ENCODE measurements around the gene FBXL20. TPM values are rescaled to one million over a fixed set of nuclear protein-coding genes. Genes with fewer than 3 reads are reported as not detected.
A peak's percentile ranks its signal among the peaks of the same experiment; 100 is the strongest.

The FBXL20 gene
- total RNA-seq, 1 experiment from 2014 or later, result 20.2 TPM

- Histone ChIP-seq H3K9me3 (ENCODE audit: insufficient read depth, low read depth) (no peaks in the 10 kb centered on the region), H3K4me3 (no peak overlapping the region), H3K36me3 (ENCODE audit: low read depth) (peaks cover 8% of the 10 kb centered on the region; the same call in 1 of the 2 replicates), H3K27ac (peak overlapping the region; percentile 71), H3F3A (ENCODE audit: insufficient read depth, low read depth) (peaks cover 33% of the 10 kb centered on the region), H2AFZ (no peak overlapping the region), H4K20me1 (ENCODE audit: insufficient read depth) (peaks cover 3% of the 10 kb centered on the region; the same call in 1 of the 2 replicates), H3K4me1 (replicated peaks; ENCODE audit: insufficient read depth) (peaks cover 27% of the 10 kb centered on the region), H3K27me3 (ENCODE audit: insufficient read depth, low read depth) (no peaks in the 10 kb centered on the region), H3K4me2 (peak overlapping the region; percentile 34), H3K79me2 (ENCODE audit: low read depth) (peaks cover 16% of the 10 kb centered on the region), H3K9me2 (ENCODE audit: insufficient read depth) (no peaks in the 10 kb centered on the region)
- BruUV-seq (replicated peaks), result no TSS peak
- DNase-seq, result peak in 1 of 2 experiments; percentile 75
- ChIA-PET POLR2A (ENCODE audit: unreplicated experiment) (interaction anchor here (0.6 kb wide), 1 partner anchor 240 kb away, joined by 3 read pairs; no protein-coding TSS in a partner anchor), CTCF (interaction anchor here (0.6 kb wide), 1 partner anchor 47 kb away, joined by 3 read pairs; no protein-coding TSS in a partner anchor)
- intact Hi-C loops (cut with micrococcal nuclease; ENCODE audit: unreplicated experiment), result no loop called here
- no peak for TF ChIP-seq EZH2 (IDR thresholded peaks at IDR 0.05; ENCODE audit: low read depth)
- TF ChIP-seq CTCF (conservative IDR thresholded peaks at IDR 0.05), result no peak
These were observed 3.3 kb upstream of the FBXL20 start for GRCh38 chr17:39404542-39405378.

- H3K79me2 ChIP-seq (ENCODE audit: low read depth), result peaks cover 33% of the 10 kb centered on the region
- no peaks in the 10 kb centered on the region for H3K9me2 ChIP-seq (ENCODE audit: insufficient read depth)
- H3K27ac ChIP-seq, result no peak overlapping the region
- TF ChIP-seq EZH2 (IDR thresholded peaks at IDR 0.05; ENCODE audit: low read depth), result no peak
- POLR2A ChIA-PET (ENCODE audit: unreplicated experiment), result interaction anchor here (0.5 to 0.6 kb wide), 2 partner anchors 477 to 625 kb away, joined by 6 to 13 read pairs; partner anchors contain the start of gene LASP1NB
- no peaks in the 10 kb centered on the region for H3K27me3 ChIP-seq (ENCODE audit: insufficient read depth, low read depth)
- intact Hi-C loops (cut with micrococcal nuclease; ENCODE audit: unreplicated experiment), result no loop called here
- peaks cover 32% of the 10 kb centered on the region for H3K4me1 ChIP-seq (replicated peaks; ENCODE audit: insufficient read depth)
- no peaks in the 10 kb centered on the region for H3K9me3 ChIP-seq (ENCODE audit: insufficient read depth, low read depth)
- H4K20me1 ChIP-seq (ENCODE audit: insufficient read depth), result peaks cover 9% of the 10 kb centered on the region
- H3K36me3 ChIP-seq (ENCODE audit: low read depth), result no peaks in the 10 kb centered on the region
- no peak overlapping the region for H2AFZ ChIP-seq
- BruUV-seq (replicated peaks), result no TSS peak
- peak overlapping the region; percentile 94 for H3K4me2 ChIP-seq
- DNase-seq, result no peak
- CTCF ChIA-PET, result no interaction called here
- H3F3A ChIP-seq (ENCODE audit: insufficient read depth, low read depth), result peaks cover 32% of the 10 kb centered on the region
- peak overlapping the region; percentile 66; the same call in 1 of the 2 replicates for H3K4me3 ChIP-seq
These were observed 1.6 kb upstream of the FBXL20 start for GRCh38 chr17:39402890-39403605.

- Histone ChIP-seq H4K20me1 (ENCODE audit: insufficient read depth) (peaks cover 9% of the 10 kb centered on the region), H3K4me1 (replicated peaks; ENCODE audit: insufficient read depth) (peaks cover 32% of the 10 kb centered on the region), H2AFZ (peak overlapping the region; percentile 98), H3K9me3 (ENCODE audit: insufficient read depth, low read depth) (no peaks in the 10 kb centered on the region), H3K9me2 (ENCODE audit: insufficient read depth) (no peaks in the 10 kb centered on the region), H3K36me3 (ENCODE audit: low read depth) (no peaks in the 10 kb centered on the region), H3K27ac (no peak overlapping the region), H3K27me3 (ENCODE audit: insufficient read depth, low read depth) (no peaks in the 10 kb centered on the region), H3K79me2 (ENCODE audit: low read depth) (peaks cover 33% of the 10 kb centered on the region), H3F3A (ENCODE audit: insufficient read depth, low read depth) (peaks cover 30% of the 10 kb centered on the region), H3K4me3 (peak overlapping the region; percentile 66; the same call in 1 of the 2 replicates), H3K4me2 (peak overlapping the region; percentile 94)
- no peak for TF ChIP-seq EZH2 (IDR thresholded peaks at IDR 0.05; ENCODE audit: low read depth)
- TF ChIP-seq CTCF (conservative IDR thresholded peaks at IDR 0.05), result no peak
- POLR2A ChIA-PET (ENCODE audit: unreplicated experiment), result interaction anchor here (0.5 to 0.6 kb wide), 2 partner anchors 477 to 625 kb away, joined by 6 to 13 read pairs; partner anchors contain the start of gene LASP1NB
- DNase-seq, result peak; percentile 86
- no TSS peak for BruUV-seq (replicated peaks)
- intact Hi-C loops (cut with micrococcal nuclease; ENCODE audit: unreplicated experiment), result no loop called here
- CTCF ChIA-PET, result no interaction called here
These were observed 941 bp upstream of the FBXL20 start for GRCh38 chr17:39402244-39402889.
